Measurements from ENCODE around the gene POLR2B. TPM values are rescaled to one million over a fixed set of nuclear protein-coding genes. Genes with fewer than 3 reads are reported as not detected.

Gene POLR2B
- total and polyA plus RNA-seq, 2 of the 8 experiments (the other 6 are each of a cell fraction or from before 2014, with no cell fraction given): 59.3 to 115 TPM

GRCh38 chr4:57076646-57077045 lies 98.0 kb downstream of the POLR2B start:
- Histone ChIP-seq H2BK5ac (ENCODE audit: low read depth, low read length) (no peak overlapping the region), H4K5ac (ENCODE audit: insufficient read length, low read depth, low read length) (no peak overlapping the region), H3K56ac (replicated peaks; ENCODE audit: insufficient read length, low read depth, low read length) (no peak overlapping the region), H3K4ac (replicated peaks; ENCODE audit: insufficient read length, low read depth, low read length) (no peak overlapping the region), H2BK15ac (ENCODE audit: low read length) (no peak overlapping the region), H3K23ac (ENCODE audit: insufficient read length) (no peak overlapping the region), H3K79me1 (ENCODE audit: low read depth, low read length) (no peaks in the 10 kb centered on the region), H3K27me3 (replicated peaks in 1 of 4; ENCODE audit: control insufficient read depth in 3 of 4, extremely low read depth in 1 of 4, insufficient read depth in 3 of 4, low read length in 3 of 4) (no peaks in the 10 kb centered on the region), H3K36me3 (ENCODE audit: control insufficient read depth in 2 of 4, insufficient read depth in 4 of 4, low read length in 3 of 4) (no peaks in the 10 kb centered on the region), H3K9me3 (ENCODE audit: insufficient read depth in 2 of 2, low read depth in 1 of 2, low read length in 1 of 2) (no peaks in the 10 kb centered on the region), H3K4me1 (replicated peaks in 1 of 4; ENCODE audit: control insufficient read depth in 3 of 4, insufficient read depth in 4 of 4, low read length in 3 of 4) (peaks cover 5 to 6% (median 6%) of the 10 kb centered on the region in 4 experiments; a peak in 6 of 7 replicates), H3K4me3 (ENCODE audit: extremely low read depth in 1 of 4, insufficient read depth in 2 of 4, low read depth in 3 of 4, low read length in 4 of 4) (no peak overlapping the region), H2BK12ac (ENCODE audit: low read depth, low read length) (0 out of 2 replicates have a peak overlapping the region, but pooled peaks have one; percentile 32), H3K27ac (ENCODE audit: low read depth, low read length) (no peak overlapping the region), H2BK120ac (replicated peaks; ENCODE audit: low read depth, low read length) (no peak overlapping the region), H4K8ac (ENCODE audit: extremely low read depth, insufficient read depth, low read length) (no peak overlapping the region), H4K91ac (replicated peaks; ENCODE audit: insufficient read length, low read length) (no peak overlapping the region), H3K14ac (ENCODE audit: insufficient read length) (no peak overlapping the region), H2AK5ac (ENCODE audit: low read depth, low read length) (peak overlapping the region; percentile 65; the same call in 1 of the 2 replicates), H2BK20ac (ENCODE audit: low read length) (no peak overlapping the region), H2AFZ (ENCODE audit: low read length) (no peak overlapping the region; the same call in 1 of the 2 replicates), H3K4me2 (ENCODE audit: insufficient read depth in 1 of 2, low read depth in 2 of 2, low read length in 2 of 2) (no peak overlapping the region), H3K18ac (ENCODE audit: extremely low read depth, low read length) (no peak overlapping the region), H3K9ac (replicated peaks in 1 of 4; ENCODE audit: extremely low read depth in 1 of 4, low read depth in 3 of 4, low read length in 3 of 4) (no peak overlapping the region), H3K23me2 (ENCODE audit: low read depth, low read length) (no peaks in the 10 kb centered on the region), H4K20me1 (replicated peaks in 1 of 2; ENCODE audit: control insufficient read depth in 1 of 2, insufficient read depth in 2 of 2, low read length in 2 of 2) (no peaks in the 10 kb centered on the region), H3K79me2 (ENCODE audit: control insufficient read depth in 1 of 2, insufficient read depth in 2 of 2, low read length in 2 of 2) (no peaks in the 10 kb centered on the region)
- ChIA-PET CTCF (ENCODE audit: partially characterized antibody) (interaction anchor here (1.2 kb wide), 1 partner anchor 114 kb away, joined by 4 read pairs; no protein-coding TSS in a partner anchor), POLR2A (ENCODE audit: partially characterized antibody) (no interaction called here)
- no peak for DNase-seq (ENCODE audit: low read depth in 1 of 2, low spot score in 2 of 2)
- no peak for FAIRE-seq
- TF ChIP-seq ZNF274 (IDR thresholded peaks at IDR 0.05; ENCODE audit: borderline replicate concordance, extremely low read depth, low read length) (no peak), ASH2L (IDR thresholded peaks at IDR 0.05; ENCODE audit: low read length) (no peak), MAX (IDR thresholded peaks at IDR 0.05) (no peak), GTF2F1 (IDR thresholded peaks at IDR 0.05; ENCODE audit: borderline replicate concordance, low read depth, low read length) (no peak), RXRA (IDR thresholded peaks at IDR 0.05; ENCODE audit: insufficient read depth, low read depth, low read length) (no peak), BACH1 (IDR thresholded peaks at IDR 0.05; ENCODE audit: low read length) (no peak), YY1 (IDR thresholded peaks at IDR 0.05; ENCODE audit: low read depth, low read length) (no peak), RFX5 (IDR thresholded peaks at IDR 0.05; ENCODE audit: borderline replicate concordance, low read depth, low read length) (no peak), CHD1 (IDR thresholded peaks at IDR 0.05; ENCODE audit: low read depth, low read length) (no peak), CHD2 (IDR thresholded peaks at IDR 0.05; ENCODE audit: low read length) (no peak), CBX5 (IDR thresholded peaks at IDR 0.05; ENCODE audit: low read depth, low read length) (no peak), KDM1A (IDR thresholded peaks at IDR 0.05; ENCODE audit: borderline replicate concordance, low read length) (no peak)
- WGBS, 2 experiments (ENCODE audit: extremely low coverage in 1 of 2, insufficient coverage in 1 of 2, insufficient read length in 1 of 2, insufficient replicate concordance in 2 of 2, low coverage in 1 of 2, low lambda C conversion rate in 2 of 2, missing lambda C conversion rate in 1 of 2): 70% methylated on average over 4 of the region's 4 CpGs; no CpG with 5 or more reads in 1 of the 2 experiments
